Measurements from ENCODE around the gene TOE1.

DNA sequence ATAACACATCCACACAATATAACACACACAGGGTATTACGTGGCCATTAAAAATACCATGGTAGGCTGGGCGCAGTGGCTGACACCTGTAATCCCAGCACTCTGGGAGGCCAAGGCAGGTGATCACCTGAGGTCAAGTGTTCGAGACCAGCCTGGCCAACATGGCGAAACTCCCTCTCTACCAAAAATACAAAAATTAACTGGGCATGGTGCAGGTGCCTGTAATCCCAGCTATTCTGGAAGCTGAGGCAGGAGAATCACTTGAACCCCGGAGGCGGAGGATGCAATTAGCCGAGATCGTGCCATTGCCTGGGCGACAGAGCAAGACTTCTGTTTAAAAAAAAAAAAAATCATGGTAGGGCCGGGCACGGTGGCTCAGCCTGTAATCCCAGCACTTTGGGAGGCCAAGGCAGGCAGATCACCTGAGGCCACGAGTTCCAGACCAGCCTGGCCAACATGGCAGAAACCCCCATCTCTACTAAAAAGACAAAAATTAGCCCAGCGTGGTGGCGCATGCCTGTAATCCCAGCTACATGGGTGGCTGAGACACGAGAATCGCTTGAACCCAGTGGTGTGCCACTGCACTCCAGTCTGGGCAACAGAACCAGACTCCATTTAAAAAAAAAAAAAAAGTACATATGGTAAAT lies 37.3 kb upstream of the TOE1 start:
- TF ChIP-seq CTCF (IDR thresholded peaks at IDR 0.05; ENCODE audit: low read depth, low read length) (no peak), EZH2phosphoT487 (IDR thresholded peaks at IDR 0.05; ENCODE audit: low read depth) (no peak)

Data from OCI-LY3 (cell line).